Transverse colon (tissue), 3 donors: Measurements from ENCODE around the gene AASDH.

Source experiments
- CTCF ChIP-seq, 5 experiments: fragments of 200-600 bp in 3 of 5; fragments of 450-650 bp in 2 of 5; sonication (generic) in 3 of 5; IDR thresholded peaks; 1 replicate in 2 of 5; 2 replicates in 3 of 5; pipeline ENCODE4 v1.5.1; 2016 to 2017; ENCODE audit warnings: antibody characterized with exemption in 5 of 5, inconsistent platforms in 3 of 5, mild to moderate bottlenecking in 2 of 5, moderate library complexity in 1 of 5
- POLR2A ChIP-seq: fragments of 450-650 bp; IDR thresholded peaks from one replicate; pipeline ENCODE4 v1.6.1; 2016; ENCODE audit warnings: antibody characterized with exemption, mild to moderate bottlenecking, moderate library complexity

DNA sequence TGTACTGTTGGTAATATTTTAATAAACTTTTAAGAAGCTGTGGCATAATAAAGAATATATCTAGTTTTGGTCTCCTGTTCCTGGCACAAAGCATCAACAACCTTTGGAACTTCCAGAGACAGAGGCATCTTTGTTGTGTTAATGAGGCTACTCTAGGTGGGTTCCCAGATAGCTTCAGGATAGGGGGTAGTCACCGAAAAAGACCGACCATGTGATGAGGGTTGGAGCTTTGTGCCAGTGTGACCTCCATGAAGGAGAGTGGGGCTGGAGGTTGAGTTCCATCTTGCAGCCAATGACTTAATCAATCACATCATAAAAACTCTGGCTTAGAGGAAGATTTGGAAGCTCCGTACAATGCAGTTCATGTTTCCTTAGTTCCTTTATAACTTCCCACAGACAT is 38.2 kb upstream of the AASDH start:
- no peak for TF ChIP-seq CTCF (IDR thresholded peaks at IDR 0.05)
- no peak for TF ChIP-seq POLR2A
